Femur (tissue), 1 donor: ENCODE results near the gene GNA12.

ENCODE experiments used
- DNase-seq: peaks from one replicate; pipeline ENCODE4 v3.0.0-alpha.2; 2017

The GNA12 gene

GRCh38 chr7:2844153-2845033 lies at the start of gene GNA12:
GNA12 (minus strand) TSS chr7:2844308; CDS start chr7:2844161, 147 bp downstream.
- peak; percentile 99 for DNase-seq

GRCh38 chr7:2893411-2893861 lies 49.3 kb upstream of the GNA12 start:
- no peak for DNase-seq

GRCh38 chr7:2892549-2892948 lies 48.4 kb upstream of the GNA12 start:
- peak; percentile 51 for DNase-seq

- no peak for DNase-seq
Measured at GRCh38 chr7:2887816-2888215, 43.7 kb upstream of the GNA12 start.

- peak; percentile 76 for DNase-seq
Measured at GRCh38 chr7:2886900-2887299, 42.8 kb upstream of the GNA12 start.

- no peak for DNase-seq
Measured at GRCh38 chr7:2886391-2886790, 42.3 kb upstream of the GNA12 start.

- DNase-seq, result no peak
Measured at GRCh38 chr7:2884161-2884560, 40.1 kb upstream of the GNA12 start.

- DNase-seq, result no peak
Measured at GRCh38 chr7:2883101-2883500, 39.0 kb upstream of the GNA12 start.

GRCh38 chr7:2882111-2882510 lies 38.0 kb upstream of the GNA12 start:
- no peak for DNase-seq

GRCh38 chr7:2880874-2881533 lies 36.9 kb upstream of the GNA12 start:
- no peak for DNase-seq

GRCh38 chr7:2880051-2880450 lies 35.9 kb upstream of the GNA12 start:
- no peak for DNase-seq

- no peak for DNase-seq
Measured at GRCh38 chr7:2879354-2879753, 35.2 kb upstream of the GNA12 start.

- DNase-seq, result no peak
Measured at GRCh38 chr7:2878306-2878705, 34.2 kb upstream of the GNA12 start.

GRCh38 chr7:2876031-2876731 lies 32.1 kb upstream of the GNA12 start:
- DNase-seq, result no peak

- peak; percentile 51 for DNase-seq
Measured at GRCh38 chr7:2873686-2874551, 29.8 kb upstream of the GNA12 start.

- DNase-seq, result peak; percentile 37
Measured at GRCh38 chr7:2873146-2873545, 29.0 kb upstream of the GNA12 start.

- DNase-seq, result no peak
Measured at GRCh38 chr7:2872296-2872874, 28.3 kb upstream of the GNA12 start.

- DNase-seq, result peak; percentile 80
Measured at GRCh38 chr7:2870471-2870931, 26.4 kb upstream of the GNA12 start.

- no peak for DNase-seq
Measured at GRCh38 chr7:2869981-2870380, 25.9 kb upstream of the GNA12 start.

GRCh38 chr7:2866601-2867000 lies 22.5 kb upstream of the GNA12 start:
- no peak for DNase-seq

- peak; percentile 80 for DNase-seq
Measured at GRCh38 chr7:2864999-2865670, 21.0 kb upstream of the GNA12 start.
